HG03575 (cell line): ENCODE data around the gene CHCHD5.
"Not testable (repeated sequence)": the region's sequence is repeated elsewhere in the genome, so short reads cannot be mapped to it uniquely, and the experiment has no call there.

Experiments used
- ATAC-seq: cut with Tn5 transposase; IDR thresholded peaks from one replicate; pipeline ENCODE4 v1.9.1; 2021; ENCODE audit not compliant: unreplicated experiment, insufficient number of reproducible peaks, low FRiP score; ENCODE audit errors: extremely low read depth

CHCHD5 gene, protein sequence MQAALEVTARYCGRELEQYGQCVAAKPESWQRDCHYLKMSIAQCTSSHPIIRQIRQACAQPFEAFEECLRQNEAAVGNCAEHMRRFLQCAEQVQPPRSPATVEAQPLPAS

GRCh38 chr2:112584134-112584890 is at the start of gene CHCHD5:
TSS of gene CHCHD5 (plus strand) at chr2:112584609. CDS start at chr2:112584648, 39 bp downstream.
- peak; percentile 69 for ATAC-seq

DNA sequence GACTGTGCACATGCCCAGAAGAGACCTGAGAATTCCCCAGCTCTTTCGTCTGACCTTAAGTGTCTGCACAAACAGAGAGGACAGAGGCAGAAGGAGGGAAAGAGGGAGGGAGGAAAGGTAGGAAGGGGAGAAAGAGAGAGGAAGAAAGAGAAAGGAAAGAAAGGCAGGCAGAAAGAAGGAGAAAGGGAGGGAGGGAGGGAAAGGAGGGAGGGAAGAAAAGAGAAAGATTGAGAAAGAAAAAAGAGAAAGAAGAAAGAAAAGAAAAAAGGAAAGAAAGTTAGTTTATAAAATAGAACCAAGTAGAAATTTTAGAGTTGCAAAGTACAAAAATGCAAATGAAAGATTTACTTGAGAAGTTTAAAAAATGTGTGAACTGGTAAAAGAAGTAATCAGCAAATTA is 49.6 kb upstream of the CHCHD5 start:
- no peak for ATAC-seq

DNA sequence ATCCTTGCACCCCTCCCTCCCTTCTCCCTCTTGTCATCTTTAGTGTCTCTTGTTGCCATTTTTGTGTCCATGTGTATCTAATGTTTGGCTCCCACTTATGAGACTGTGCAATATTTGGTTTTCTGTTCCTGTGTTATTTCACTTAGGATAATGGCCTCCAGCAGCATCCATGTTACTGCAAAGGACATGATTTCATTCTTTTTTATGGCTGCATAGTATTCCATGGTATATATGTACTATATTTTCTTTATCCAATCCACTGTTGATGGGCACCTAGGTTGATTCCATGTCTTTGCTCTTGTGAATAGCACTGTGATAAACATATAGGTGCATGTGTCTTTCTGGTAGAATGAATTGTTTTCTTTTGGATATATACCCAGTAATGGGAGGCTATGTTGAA is 47.7 kb upstream of the CHCHD5 start:
- not testable (repeated sequence) for ATAC-seq

- no peak for ATAC-seq
Measured at GRCh38 chr2:112539306-112539705, 45.1 kb upstream of the CHCHD5 start.

DNA sequence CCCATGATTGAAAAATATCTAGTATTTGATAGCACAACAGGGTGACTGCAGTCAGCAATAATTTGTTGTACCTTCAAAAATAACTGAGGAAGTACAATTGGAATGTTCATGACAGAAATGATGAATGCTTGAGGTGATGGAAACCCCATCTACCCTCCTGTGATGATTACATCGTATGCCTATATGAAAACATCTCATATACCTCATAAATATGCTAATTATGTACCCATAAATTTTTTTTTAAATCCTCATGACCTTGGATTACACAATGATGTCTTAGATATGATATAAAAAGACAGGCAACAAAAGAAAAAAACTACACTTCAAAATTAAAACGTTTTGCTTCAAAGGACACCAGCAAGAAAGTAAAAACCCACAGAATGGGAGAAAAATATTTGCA is 43.5 kb upstream of the CHCHD5 start:
- ATAC-seq = no peak

- ATAC-seq = no peak
Measured at GRCh38 chr2:112541315-112542122, 42.9 kb upstream of the CHCHD5 start.

DNA sequence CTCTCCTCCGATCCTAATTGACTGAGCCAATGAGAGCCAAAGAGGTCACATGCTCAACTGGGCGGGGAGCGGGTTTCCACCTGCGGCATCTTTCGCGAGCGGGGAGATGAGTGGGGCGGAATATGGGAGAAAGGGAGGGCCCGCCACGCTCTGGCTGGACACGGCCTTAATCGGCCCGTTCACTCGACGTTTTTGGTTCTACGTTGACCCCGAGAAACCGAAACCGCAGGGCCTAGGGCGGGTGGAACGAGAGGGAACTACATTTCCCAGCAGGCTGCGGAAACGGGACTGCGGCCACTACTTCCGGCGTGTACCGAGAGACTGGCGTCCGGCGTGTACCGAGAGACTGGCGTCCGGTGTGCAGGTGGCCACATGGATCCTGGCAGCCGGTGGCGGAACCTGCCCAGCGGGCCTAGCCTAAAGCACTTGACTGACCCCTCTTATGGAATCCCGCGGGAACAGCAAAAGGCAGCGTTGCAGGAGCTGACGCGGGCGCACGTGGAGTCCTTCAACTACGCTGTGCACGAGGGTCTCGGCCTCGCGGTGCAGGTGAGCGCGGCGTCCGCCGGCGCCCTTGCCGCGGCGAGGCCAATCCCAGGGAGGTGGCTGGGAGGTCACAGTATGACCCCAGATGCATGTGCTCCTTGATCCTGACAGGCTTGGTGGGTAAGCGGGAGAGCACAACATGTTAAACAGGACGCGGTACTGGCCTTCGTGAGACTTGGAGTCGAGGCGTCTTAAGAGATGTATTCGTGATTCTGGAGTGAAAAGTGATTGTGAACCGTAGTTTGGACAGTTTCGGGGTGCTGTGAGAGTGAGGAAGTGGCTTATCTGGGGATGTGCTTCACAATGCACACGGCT is 42.1 kb upstream of the CHCHD5 start, which contains the start of gene POLR1B:
Gene POLR1B (plus strand): TSS at position 343 of the 861 bp plus-strand sequence. CDS start 30 bp downstream, at position 373.
- ATAC-seq = peak; percentile 52

GRCh38 chr2:112542984-112543661 is 41.3 kb upstream of the CHCHD5 start:
- ATAC-seq = no peak

DNA sequence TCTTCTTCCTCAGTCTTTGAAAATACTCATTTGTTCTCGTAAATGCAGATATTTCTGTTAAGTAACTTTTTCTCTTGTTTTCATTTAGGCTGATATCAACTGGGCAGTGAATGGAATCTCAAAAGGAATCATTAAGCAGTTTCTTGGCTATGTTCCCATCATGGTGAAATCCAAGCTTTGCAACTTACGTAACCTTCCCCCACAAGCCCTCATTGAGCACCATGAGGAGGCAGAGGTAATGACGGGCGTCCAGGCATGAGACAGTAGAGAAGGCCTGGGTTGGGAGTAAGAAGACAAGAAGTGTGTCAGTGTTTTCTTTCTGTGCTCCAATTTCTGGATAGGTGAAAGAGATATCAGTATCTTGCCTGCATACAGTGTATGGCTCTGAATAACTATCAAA is 37.1 kb upstream of the CHCHD5 start:
- no peak for ATAC-seq

GRCh38 chr2:112548980-112549379 is 35.4 kb upstream of the CHCHD5 start:
- ATAC-seq = no peak

GRCh38 chr2:112566104-112566503 is 18.3 kb upstream of the CHCHD5 start:
- no peak for ATAC-seq

DNA sequence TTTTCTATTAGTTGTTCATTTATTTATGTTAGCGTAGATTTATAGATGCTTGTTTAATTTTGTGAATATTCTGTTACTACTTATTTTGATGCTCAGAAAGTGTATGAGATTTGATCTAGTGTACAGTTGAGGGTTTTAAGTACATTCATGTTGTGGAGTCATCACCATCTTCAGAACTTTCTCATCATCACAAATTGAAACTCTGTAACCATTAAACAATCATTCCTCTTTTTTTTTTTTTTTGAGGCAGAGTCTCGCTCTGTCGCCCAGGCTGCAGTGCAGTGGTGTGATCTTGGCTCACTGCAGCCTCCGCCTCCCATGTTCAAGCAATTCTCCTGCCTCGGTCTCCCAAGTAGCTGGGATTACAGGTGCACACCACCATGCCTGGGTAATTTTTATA is 17.9 kb upstream of the CHCHD5 start:
- not testable (repeated sequence) for ATAC-seq

GRCh38 chr2:112572005-112572404 is 12.4 kb upstream of the CHCHD5 start:
- ATAC-seq = no peak

DNA sequence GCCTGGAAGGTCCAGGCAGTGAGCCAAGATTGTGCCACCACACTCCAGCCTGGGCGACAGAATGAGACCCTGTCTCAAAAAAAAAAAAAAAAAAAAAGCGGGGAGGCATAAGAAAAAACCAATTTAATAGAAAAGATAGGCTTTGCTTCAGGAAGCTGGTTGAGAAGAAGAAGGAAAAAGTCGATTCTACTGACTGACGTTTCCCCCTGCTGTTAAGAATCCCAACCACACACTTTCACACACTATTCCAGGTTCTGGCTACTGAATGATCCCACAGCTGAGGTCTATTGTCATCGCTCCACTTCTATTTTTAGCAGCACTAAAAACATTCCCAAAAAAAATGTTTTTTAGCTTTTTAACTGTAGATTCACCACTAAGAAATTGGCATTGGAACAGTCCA is 6.7 kb upstream of the CHCHD5 start:
- ATAC-seq = no peak

DNA sequence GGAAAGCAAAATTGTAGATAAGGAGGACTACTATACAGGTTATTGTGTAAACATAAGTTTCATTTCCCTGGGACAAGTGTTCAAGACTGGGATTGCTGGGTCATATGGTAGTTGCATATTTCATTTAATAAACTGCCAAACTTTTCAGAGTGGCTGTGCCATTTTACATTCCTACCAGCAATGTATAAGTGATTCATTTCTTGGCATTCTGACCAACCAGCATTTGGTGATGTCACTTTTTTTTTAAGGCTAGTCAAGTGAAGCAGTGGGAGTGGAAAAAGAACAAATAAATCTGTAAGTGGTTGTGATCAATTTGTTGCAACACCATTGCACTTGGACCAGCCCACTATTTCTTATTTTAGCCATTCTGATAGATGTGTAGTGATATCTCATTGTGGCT is 5.2 kb upstream of the CHCHD5 start:
- no peak for ATAC-seq

DNA sequence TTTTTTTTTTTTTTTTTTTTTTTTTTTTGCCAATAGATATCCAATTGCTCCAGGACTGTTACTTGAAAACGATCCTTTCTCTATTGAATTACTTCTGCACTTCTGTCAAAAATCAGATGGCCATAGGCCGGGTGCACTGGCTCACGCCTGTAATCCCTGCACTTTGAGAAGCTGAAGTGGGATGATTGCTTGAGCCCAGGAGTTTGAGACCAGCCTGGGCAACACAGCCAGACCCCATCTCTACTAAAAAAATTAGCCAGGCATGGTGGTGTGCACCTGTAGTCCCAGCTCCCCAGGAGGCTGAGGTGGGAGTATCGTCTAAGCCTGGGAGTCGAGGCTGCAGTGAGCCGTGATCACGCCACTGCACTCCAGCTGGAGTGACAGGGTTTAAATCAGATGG is 4.3 kb upstream of the CHCHD5 start:
- no peak for ATAC-seq

DNA sequence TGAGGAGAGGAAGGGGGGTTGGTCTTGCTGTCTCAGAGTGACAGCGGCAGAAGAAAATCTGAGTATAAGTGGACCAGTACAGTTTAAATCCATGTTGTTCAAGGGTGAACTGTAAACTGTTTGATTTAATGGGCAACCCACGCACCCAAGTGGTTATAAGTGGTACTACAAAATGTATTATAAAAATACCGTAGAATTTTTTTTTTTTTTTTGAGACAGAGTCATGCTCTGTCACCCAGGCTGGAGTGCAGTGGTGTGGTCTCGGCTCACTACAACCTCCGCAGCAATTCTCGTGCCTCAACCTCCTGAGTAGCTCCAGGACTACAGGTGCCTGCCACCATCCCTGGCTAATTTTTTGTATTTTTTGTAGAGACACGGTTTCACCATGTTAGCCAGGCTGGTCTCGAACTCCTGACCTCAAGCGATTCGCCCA is 2.1 kb upstream of the CHCHD5 start:
- no peak for ATAC-seq

- no peak for ATAC-seq
Measured at GRCh38 chr2:112583497-112584133, 794 bp upstream of the CHCHD5 start.
